ENCODE results near the gene ASB12.

The ASB12 gene

GRCh38 chrX:64186974-64187761 lies 43.2 kb downstream of the ASB12 start:
- no peak for DNase-seq

- no peak for DNase-seq
Observed at GRCh38 chrX:64184396-64184795, 46.0 kb downstream of the ASB12 start.

GRCh38 chrX:64182208-64182607 lies 48.2 kb downstream of the ASB12 start:
- DNase-seq: no peak

DNA sequence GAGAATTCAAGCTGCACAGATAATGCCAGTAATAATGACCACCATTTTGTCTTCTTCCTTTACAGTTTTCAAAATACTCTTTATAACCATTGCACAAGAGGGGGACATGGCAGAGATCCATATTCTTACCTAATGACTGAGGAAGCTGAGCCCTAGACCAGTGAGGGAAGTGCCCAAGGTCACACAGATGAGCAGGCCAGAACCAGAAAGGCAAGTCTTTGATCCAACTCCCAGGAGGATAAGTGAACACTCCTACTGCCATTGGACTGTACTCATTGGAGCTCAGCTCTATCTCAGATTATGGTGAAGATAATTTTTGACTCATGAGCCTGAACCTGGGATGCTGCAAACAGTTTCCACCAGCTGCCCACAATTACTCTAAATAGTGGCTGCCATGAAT lies 53.5 kb downstream of the ASB12 start:
- no peak for DNase-seq

Measured in activated T-cell treated with anti-CD3 and anti-CD28 coated beads, Interleukin-2, amount 50 U/mL, for 48 hours (primary cell).